Prostate gland (tissue), 2 donors: Measurements from ENCODE around the gene PHETA1.

ENCODE experiments used
- POLR2A ChIP-seq: fragments of 450-650 bp; IDR thresholded peaks from one replicate; pipeline ENCODE4 v1.6.1; 2016; ENCODE audit warnings: antibody characterized with exemption, mild to moderate bottlenecking
- POLR2AphosphoS5 ChIP-seq: sonication (generic); formaldehyde crosslinking; IDR thresholded peaks from one replicate; pipeline ENCODE4 v1.6.1; 2017; ENCODE audit warnings: antibody characterized with exemption
- TF ChIP-seq, protein P1 (sequence below), 4 experiments: fragments of 200-600 bp in 2 of 4; fragments of 450-650 bp in 2 of 4; sonication (generic) in 2 of 4; IDR thresholded peaks; 1 replicate in 3 of 4; 2 replicates in 1 of 4; pipeline ENCODE4 v1.5.1; 2016 to 2019; ENCODE audit warnings: antibody characterized with exemption in 4 of 4, mild to moderate bottlenecking in 2 of 4, moderate library complexity in 2 of 4

GRCh38 chr12:111338096-111338495 lies 30.8 kb downstream of the PHETA1 start:
- TF ChIP-seq, protein P1, sequence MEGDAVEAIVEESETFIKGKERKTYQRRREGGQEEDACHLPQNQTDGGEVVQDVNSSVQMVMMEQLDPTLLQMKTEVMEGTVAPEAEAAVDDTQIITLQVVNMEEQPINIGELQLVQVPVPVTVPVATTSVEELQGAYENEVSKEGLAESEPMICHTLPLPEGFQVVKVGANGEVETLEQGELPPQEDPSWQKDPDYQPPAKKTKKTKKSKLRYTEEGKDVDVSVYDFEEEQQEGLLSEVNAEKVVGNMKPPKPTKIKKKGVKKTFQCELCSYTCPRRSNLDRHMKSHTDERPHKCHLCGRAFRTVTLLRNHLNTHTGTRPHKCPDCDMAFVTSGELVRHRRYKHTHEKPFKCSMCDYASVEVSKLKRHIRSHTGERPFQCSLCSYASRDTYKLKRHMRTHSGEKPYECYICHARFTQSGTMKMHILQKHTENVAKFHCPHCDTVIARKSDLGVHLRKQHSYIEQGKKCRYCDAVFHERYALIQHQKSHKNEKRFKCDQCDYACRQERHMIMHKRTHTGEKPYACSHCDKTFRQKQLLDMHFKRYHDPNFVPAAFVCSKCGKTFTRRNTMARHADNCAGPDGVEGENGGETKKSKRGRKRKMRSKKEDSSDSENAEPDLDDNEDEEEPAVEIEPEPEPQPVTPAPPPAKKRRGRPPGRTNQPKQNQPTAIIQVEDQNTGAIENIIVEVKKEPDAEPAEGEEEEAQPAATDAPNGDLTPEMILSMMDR (IDR thresholded peaks at IDR 0.05), result no peak
- TF ChIP-seq POLR2AphosphoS5 (no peak), POLR2A (no peak)
